RWPE2 (cell line): ENCODE results near the gene GPR27.

Experiments
- ATAC-seq: fragments of 200-7000 bp; cut with Tn5 transposase; 3 replicates; pipeline ENCODE4 v1.9.1; 2021; ENCODE audit warnings: low read depth
- DNase-seq: peaks from one replicate; pipeline ENCODE4 v3.0.0-alpha.2; 2020; ENCODE audit warnings: low spot score
- H3K27ac ChIP-seq: fragments of 450-650 bp; 2 replicates; pipeline ENCODE4 v1.5.1; 2017; ENCODE audit warnings: mild to moderate bottlenecking; ENCODE audit not compliant: poor library complexity, severe bottlenecking
- H3K27me3 ChIP-seq: fragments of 250-450 bp; sonication (Bioruptor Pico); 2 replicates; pipeline ENCODE4 v1.5.1; 2021; ENCODE audit warnings: mild to moderate bottlenecking, moderate library complexity; ENCODE audit not compliant: insufficient read depth, poor library complexity, severe bottlenecking
- H3K36me3 ChIP-seq: fragments of 250-450 bp; sonication (Bioruptor Pico); 2 replicates; pipeline ENCODE4 v1.5.1; 2020; ENCODE audit warnings: low read depth, mild to moderate bottlenecking, moderate library complexity
- H3K4me1 ChIP-seq: fragments of 250-450 bp; sonication (Bioruptor Pico); 2 replicates; pipeline ENCODE4 v1.5.1; 2021; ENCODE audit warnings: mild to moderate bottlenecking, moderate library complexity; ENCODE audit not compliant: insufficient read depth, poor library complexity, severe bottlenecking
- H3K4me3 ChIP-seq: fragments of 250-450 bp; sonication (Bioruptor Pico); 2 replicates; pipeline ENCODE4 v1.5.1; 2021; ENCODE audit warnings: mild to moderate bottlenecking, moderate library complexity; ENCODE audit not compliant: severe bottlenecking
- H3K9me3 ChIP-seq: fragments of 250-450 bp; sonication (Bioruptor Pico); 2 replicates; pipeline ENCODE4 v1.5.1; 2021; ENCODE audit warnings: mild to moderate bottlenecking, moderate library complexity; ENCODE audit not compliant: severe bottlenecking
- TF ChIP-seq, protein P1 (sequence below): fragments of 450-650 bp; IDR thresholded peaks from one replicate; pipeline ENCODE4 v1.5.1; 2017; ENCODE audit warnings: mild to moderate bottlenecking, moderate library complexity; ENCODE audit not compliant: poor library complexity, severe bottlenecking

Gene GPR27

DNA sequence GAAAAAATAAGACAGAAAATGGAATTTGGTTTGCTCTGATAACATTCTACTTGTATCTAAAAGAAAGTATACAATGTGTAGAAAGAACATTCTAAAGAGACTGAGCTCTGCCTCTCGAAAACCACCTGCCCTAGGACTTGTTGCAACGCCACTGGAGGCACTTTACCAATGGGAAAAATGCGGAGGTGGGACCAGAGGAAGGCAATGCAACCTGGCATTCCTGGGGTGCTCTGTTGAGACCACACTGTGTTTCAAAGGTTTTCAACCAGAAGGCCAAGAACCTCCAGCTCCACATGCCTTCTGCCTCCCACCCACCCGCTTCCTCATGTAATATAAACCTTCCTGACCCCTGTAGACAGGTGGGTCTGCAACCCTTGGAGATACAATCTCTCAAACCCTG is 26.8 kb downstream of the GPR27 start:
- Histone ChIP-seq H3K27ac (no peak overlapping the region), H3K4me1 (no peaks in the 10 kb centered on the region), H3K27me3 (peaks cover 70% of the 10 kb centered on the region), H3K9me3 (no peaks in the 10 kb centered on the region), H3K36me3 (no peaks in the 10 kb centered on the region), H3K4me3 (no peak overlapping the region)
- TF ChIP-seq, protein P1, sequence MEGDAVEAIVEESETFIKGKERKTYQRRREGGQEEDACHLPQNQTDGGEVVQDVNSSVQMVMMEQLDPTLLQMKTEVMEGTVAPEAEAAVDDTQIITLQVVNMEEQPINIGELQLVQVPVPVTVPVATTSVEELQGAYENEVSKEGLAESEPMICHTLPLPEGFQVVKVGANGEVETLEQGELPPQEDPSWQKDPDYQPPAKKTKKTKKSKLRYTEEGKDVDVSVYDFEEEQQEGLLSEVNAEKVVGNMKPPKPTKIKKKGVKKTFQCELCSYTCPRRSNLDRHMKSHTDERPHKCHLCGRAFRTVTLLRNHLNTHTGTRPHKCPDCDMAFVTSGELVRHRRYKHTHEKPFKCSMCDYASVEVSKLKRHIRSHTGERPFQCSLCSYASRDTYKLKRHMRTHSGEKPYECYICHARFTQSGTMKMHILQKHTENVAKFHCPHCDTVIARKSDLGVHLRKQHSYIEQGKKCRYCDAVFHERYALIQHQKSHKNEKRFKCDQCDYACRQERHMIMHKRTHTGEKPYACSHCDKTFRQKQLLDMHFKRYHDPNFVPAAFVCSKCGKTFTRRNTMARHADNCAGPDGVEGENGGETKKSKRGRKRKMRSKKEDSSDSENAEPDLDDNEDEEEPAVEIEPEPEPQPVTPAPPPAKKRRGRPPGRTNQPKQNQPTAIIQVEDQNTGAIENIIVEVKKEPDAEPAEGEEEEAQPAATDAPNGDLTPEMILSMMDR, result no peak
- ATAC-seq, result no peak
- no peak for DNase-seq

DNA sequence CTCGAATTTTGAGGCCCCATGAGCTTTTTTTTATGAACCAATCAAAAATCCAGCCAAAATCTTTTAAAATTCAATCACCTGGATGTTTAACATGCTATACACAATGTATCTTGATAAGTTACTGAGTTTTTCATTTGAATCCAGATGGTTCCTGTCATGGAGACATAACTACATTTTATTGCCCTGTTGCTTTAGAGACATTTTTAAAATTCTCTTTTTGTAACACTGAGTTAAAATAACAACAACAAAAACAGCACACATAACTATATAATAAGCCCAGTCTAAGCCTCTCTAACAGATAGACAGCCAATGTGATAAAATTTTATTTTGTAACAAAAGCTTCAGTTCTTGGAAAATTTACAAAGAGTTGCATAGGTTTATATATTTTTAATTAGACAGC is 29.5 kb downstream of the GPR27 start:
- DNase-seq (no peak), ATAC-seq (no peak)
- TF ChIP-seq, protein P1, result no peak
- peaks cover 84% of the 10 kb centered on the region for H3K27me3 ChIP-seq
- no peaks in the 10 kb centered on the region for H3K36me3 ChIP-seq
- no peaks in the 10 kb centered on the region for H3K9me3 ChIP-seq
- no peak overlapping the region for H3K27ac ChIP-seq
- no peak overlapping the region for H3K4me3 ChIP-seq
- H3K4me1 ChIP-seq, result no peaks in the 10 kb centered on the region

DNA sequence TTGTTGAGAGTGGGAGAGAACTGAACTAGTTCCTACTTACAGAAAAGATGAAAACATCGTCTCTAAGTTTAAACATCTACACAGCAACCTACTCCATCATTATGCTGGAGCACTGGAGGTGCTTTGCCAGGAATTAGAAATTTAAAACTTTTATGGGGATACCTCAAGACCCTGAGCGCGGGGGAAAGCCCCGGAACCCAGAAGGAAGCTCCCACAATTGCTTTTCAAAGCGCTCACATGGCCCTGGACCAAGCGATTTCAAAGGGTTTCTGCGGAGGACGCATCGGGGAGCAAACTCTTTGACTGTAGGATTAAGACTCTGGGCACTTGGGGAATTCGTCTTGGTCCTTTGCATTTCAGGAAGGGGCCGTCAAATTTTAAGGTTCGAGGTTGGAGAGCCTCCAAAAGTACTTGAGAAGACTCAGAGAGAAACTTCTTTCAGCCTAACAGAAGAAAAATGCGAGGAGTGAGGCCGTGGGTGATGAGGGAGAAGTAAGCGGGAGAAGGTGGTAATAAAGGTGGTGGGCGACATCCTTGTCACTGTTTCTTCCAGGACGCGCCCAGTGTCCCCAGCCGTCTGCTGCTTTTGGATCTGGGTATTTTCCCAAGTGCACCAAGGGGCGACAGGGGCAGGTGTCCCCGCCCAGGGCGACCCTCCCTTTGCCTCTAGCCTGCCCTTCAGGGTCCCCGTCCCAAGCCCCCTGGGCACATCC is 30.7 kb downstream of the GPR27 start:
- peaks cover 73% of the 10 kb centered on the region for H3K27me3 ChIP-seq

DNA sequence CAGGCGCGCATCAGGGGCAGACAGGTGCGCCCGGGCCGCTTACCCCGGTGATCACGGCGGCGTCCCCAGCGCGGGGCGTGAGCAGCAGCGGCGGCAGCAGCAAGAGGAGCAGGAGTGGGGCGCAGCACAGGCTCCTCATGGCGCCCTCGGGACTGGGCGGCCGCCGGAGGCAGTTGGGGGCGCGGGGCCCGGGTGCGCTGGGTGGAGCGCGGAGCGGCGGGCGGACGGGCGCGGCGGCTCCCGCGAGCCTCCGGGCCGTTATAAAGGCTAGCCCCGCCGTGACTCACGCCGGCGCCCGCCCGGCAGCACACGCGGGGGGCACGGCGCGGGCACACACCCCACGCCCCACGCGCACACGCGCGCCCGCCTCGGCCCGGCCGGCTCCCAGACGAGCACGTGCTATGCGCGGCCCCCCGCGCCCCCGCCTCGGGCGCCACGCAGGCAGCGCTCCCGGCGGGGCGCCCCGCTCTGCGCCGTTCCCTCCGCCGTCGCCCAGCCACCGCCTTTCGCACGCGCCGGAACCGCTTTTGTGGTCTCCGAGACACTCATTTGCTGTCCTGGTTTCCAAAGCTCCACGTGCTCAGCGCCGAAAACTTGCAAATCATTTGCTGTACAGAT is 31.4 kb downstream of the GPR27 start, which contains the start of gene PROK2:
Gene PROK2, minus strand, starts transcription at position 235 of the 618 bp plus-strand sequence. Its CDS starts 96 bp downstream, at position 139.
- TF ChIP-seq, protein P1, result no peak
- no peaks in the 10 kb centered on the region for H3K36me3 ChIP-seq
- DNase-seq (no peak), ATAC-seq (peak; percentile 52)
- no peaks in the 10 kb centered on the region for H3K9me3 ChIP-seq
- peak within 1 kb of the TSS; percentile 12 for H3K4me3 ChIP-seq
- no peak within 1 kb of the TSS for H3K27ac ChIP-seq
- peaks cover 71% of the 10 kb centered on the region for H3K27me3 ChIP-seq
- H3K4me1 ChIP-seq, result no peaks in the 10 kb centered on the region

More for the DNA sequence above, 30.7 kb downstream of the GPR27 start:
- H3K4me1 ChIP-seq, result no peaks in the 10 kb centered on the region
- ATAC-seq, result no peak
- no peaks in the 10 kb centered on the region for H3K36me3 ChIP-seq
- DNase-seq, result no peak
- H3K9me3 ChIP-seq, result no peaks in the 10 kb centered on the region
- TF ChIP-seq, protein P1, result no peak
- no peak overlapping the region for H3K27ac ChIP-seq
- H3K4me3 ChIP-seq, result no peak overlapping the region
